ENCODE data around the gene ADAMTSL1. TPM values are rescaled to one million over a fixed set of nuclear protein-coding genes. Genes with fewer than 3 reads are reported as not detected.

The ADAMTSL1 gene
- total RNA-seq, 2 experiments from 2014 or later: not detected

- intact Hi-C loops (cut with micrococcal nuclease): no loop called here
- H3K27me3 Mint-ChIP-seq: no peaks in the 10 kb centered on the region
- POLR2A ChIA-PET: no interaction called here
- no peak overlapping the region for H3K27ac Mint-ChIP-seq
- no peaks in the 10 kb centered on the region for H3K4me1 Mint-ChIP-seq (ENCODE audit: low read depth)
- ATAC-seq (no peak), DNase-seq (no peak)
- no peak for TF ChIP-seq CTCF (IDR thresholded peaks at IDR 0.05)
- CTCF ChIA-PET: no interaction called here
- H3K9me3 Mint-ChIP-seq: no peaks in the 10 kb centered on the region
- H3K4me3 Mint-ChIP-seq: no peak overlapping the region
- H3K36me3 Mint-ChIP-seq (ENCODE audit: low read depth): no peaks in the 10 kb centered on the region
Observed at GRCh38 chr9:18863791-18864190, 389.8 kb downstream of the ADAMTSL1 start.

DNA sequence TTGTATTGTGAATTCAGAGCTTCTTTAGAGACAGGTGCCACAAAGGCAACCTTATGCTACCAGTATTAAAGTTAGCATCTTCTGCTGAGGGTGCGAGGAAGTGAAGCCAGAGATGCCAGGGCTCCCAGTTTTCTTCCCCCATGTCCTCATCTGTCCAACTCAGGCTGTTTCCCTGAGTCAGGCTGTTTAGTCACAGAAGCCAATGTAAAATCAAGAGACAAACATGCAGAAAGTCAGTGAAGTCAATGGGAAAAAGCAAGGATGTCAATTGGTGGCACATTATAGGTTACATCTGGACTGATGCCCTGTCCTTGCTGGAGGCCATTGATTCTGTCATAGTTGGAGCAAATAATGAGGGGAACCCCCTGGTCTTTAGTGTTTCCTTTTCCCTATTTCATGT, 390.6 kb downstream of the ADAMTSL1 start:
- Mint-ChIP-seq H3K27ac (no peak overlapping the region), H3K4me1 (ENCODE audit: low read depth) (no peaks in the 10 kb centered on the region), H3K4me3 (no peak overlapping the region), H3K27me3 (no peaks in the 10 kb centered on the region), H3K9me3 (peaks cover 1% of the 10 kb centered on the region), H3K36me3 (ENCODE audit: low read depth) (no peaks in the 10 kb centered on the region)
- ChIA-PET CTCF (no interaction called here), POLR2A (no interaction called here)
- ATAC-seq (no peak), DNase-seq (no peak)
- intact Hi-C loops (cut with micrococcal nuclease): no loop called here
- TF ChIP-seq CTCF (IDR thresholded peaks at IDR 0.05): no peak

DNA sequence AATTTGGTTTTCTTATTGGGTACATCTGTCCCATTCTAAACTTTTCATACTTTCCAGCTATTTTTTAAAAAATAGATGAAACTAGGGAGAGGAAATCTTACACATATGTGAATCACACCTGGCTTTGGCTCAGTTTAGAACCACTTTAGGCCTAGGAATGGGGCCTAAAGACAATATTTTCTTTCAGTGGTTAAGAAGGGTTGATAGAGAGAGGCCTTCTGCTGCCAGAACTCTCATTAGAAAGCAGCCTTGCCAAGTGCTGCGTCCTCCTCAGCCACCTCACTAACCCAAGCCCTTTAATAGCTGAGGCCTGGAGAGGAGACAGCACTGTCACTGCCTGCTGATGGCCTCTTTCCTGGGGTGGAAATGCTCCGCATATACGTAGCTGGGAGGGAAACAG, 391.6 kb downstream of the ADAMTSL1 start:
- Mint-ChIP-seq H3K27me3 (no peaks in the 10 kb centered on the region), H3K9me3 (peaks cover 7% of the 10 kb centered on the region), H3K36me3 (ENCODE audit: low read depth) (no peaks in the 10 kb centered on the region), H3K4me1 (ENCODE audit: low read depth) (no peaks in the 10 kb centered on the region), H3K4me3 (no peak overlapping the region), H3K27ac (no peak overlapping the region)
- intact Hi-C loops (cut with micrococcal nuclease): no loop called here
- ChIA-PET CTCF (no interaction called here), POLR2A (no interaction called here)
- TF ChIP-seq CTCF (IDR thresholded peaks at IDR 0.05): no peak
- ATAC-seq (no peak), DNase-seq (no peak)

GRCh38 chr9:18866121-18866831, 392.3 kb downstream of the ADAMTSL1 start:
- Mint-ChIP-seq H3K36me3 (ENCODE audit: low read depth) (no peaks in the 10 kb centered on the region), H3K4me1 (ENCODE audit: low read depth) (no peaks in the 10 kb centered on the region), H3K9me3 (peaks cover 7% of the 10 kb centered on the region), H3K4me3 (no peak overlapping the region), H3K27me3 (no peaks in the 10 kb centered on the region), H3K27ac (no peak overlapping the region)
- DNase-seq (no peak), ATAC-seq (no peak)
- ChIA-PET POLR2A (no interaction called here), CTCF (no interaction called here)
- intact Hi-C loops (cut with micrococcal nuclease): no loop called here
- TF ChIP-seq CTCF (IDR thresholded peaks at IDR 0.05): no peak

DNA sequence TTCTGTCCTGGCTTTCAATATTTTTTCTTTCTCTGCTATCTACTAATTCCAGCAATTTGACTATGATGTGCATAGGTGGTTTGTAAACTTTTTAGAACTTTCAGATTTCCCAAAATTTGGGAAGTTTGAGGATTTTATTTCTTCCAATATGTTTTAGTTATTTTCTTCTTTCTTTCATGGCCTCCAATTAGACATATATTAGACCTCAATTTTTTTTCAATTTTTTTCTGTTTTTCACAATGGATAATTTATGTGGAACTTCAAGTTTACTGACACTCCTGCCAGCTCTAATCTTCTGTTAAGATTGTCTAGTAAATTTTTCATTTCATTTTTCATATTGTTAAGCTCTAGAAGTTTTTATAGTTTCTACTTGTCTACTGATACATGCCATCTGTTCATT, 395.8 kb downstream of the ADAMTSL1 start:
- TF ChIP-seq CTCF (IDR thresholded peaks at IDR 0.05): no peak
- Mint-ChIP-seq H3K36me3 (ENCODE audit: low read depth) (no peaks in the 10 kb centered on the region), H3K27ac (no peak overlapping the region), H3K27me3 (no peaks in the 10 kb centered on the region), H3K4me1 (ENCODE audit: low read depth) (no peaks in the 10 kb centered on the region), H3K4me3 (no peak overlapping the region), H3K9me3 (peaks cover 9% of the 10 kb centered on the region)
- intact Hi-C loops (cut with micrococcal nuclease): no loop called here
- ATAC-seq: no peak
- ChIA-PET CTCF (interaction anchor here (1.0 kb wide), 1 partner anchor 180 kb away, joined by 3 read pairs; the partner anchor contains the start of gene RRAGA), POLR2A (no interaction called here)
- no peak for DNase-seq
